Peyer's patch (tissue), 4 donors: ENCODE data around the gene MAB21L3.

ENCODE experiments used
- CTCF ChIP-seq, 6 experiments: fragments of 450-650 bp in 4 of 6; fragments of 200-600 bp in 2 of 6; sonication (generic) in 1 of 6; IDR thresholded peaks; one replicate each; pipeline ENCODE4 v1.5.1; 2017 to 2019; ENCODE audit warnings: antibody characterized with exemption in 6 of 6, mild to moderate bottlenecking in 3 of 6, moderate library complexity in 1 of 6
- POLR2A ChIP-seq, 2 donors: fragments of 450-650 bp; IDR thresholded peaks; one replicate each; pipeline ENCODE4 v1.5.1; 2017; ENCODE audit warnings: antibody characterized with exemption in 2 of 2, mild to moderate bottlenecking in 2 of 2, moderate library complexity in 2 of 2

DNA sequence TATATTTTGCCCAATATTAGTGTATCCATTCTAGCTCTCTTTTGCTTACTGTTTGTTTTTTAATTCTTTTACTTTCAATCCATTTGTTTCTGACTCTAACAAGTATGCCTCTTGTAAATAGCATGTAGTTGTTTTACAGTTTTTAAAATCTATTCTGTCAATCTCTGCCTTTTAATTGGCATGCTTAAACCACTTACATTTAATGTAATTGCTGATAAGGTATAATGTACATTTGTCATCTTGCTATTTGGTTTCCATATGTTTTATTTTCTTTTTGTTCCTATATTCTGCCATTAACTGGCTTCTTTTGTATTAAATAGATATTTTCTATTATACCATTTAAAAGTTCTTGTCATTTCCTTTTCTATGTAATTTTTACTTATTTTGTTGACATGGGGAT is 16.2 kb upstream of the MAB21L3 start:
- no peak for TF ChIP-seq CTCF (IDR thresholded peaks at IDR 0.05)
- no peak for TF ChIP-seq POLR2A (IDR thresholded peaks at IDR 0.05)
